Ishikawa (cell line): ENCODE measurements around the gene EIPR1.

ENCODE experiments used
- CEBPB ChIP-seq: IDR thresholded peaks from 2 replicates; pipeline ENCODE4 v1.6.1; 2012
- CREB1 ChIP-seq: IDR thresholded peaks from 2 replicates; pipeline ENCODE4 v1.6.1; 2012; ENCODE audit warnings: low read depth
- EGR1 ChIP-seq: IDR thresholded peaks from 2 replicates; pipeline ENCODE4 v1.6.1; 2012
- EP300 ChIP-seq: IDR thresholded peaks from 2 replicates; pipeline ENCODE4 v1.6.1; 2012; ENCODE audit warnings: borderline replicate concordance
- FOXM1 ChIP-seq: IDR thresholded peaks from 2 replicates; pipeline ENCODE4 v1.6.1; 2012; ENCODE audit warnings: low read depth, borderline replicate concordance
- MAX ChIP-seq: IDR thresholded peaks from 2 replicates; pipeline ENCODE4 v1.6.1; 2012
- NFIC ChIP-seq: IDR thresholded peaks from 2 replicates; pipeline ENCODE4 v1.6.1; 2012
- RAD21 ChIP-seq: IDR thresholded peaks from 2 replicates; pipeline ENCODE4 v1.6.1; 2012; ENCODE audit warnings: low read depth
- REST ChIP-seq: IDR thresholded peaks from 2 replicates; pipeline ENCODE4 v1.6.1; 2012; ENCODE audit warnings: low read depth, mild to moderate bottlenecking
- TAF1 ChIP-seq: IDR thresholded peaks from 2 replicates; pipeline ENCODE4 v1.6.1; 2012; ENCODE audit warnings: low read depth, mild to moderate bottlenecking
- TCF12 ChIP-seq: IDR thresholded peaks from 2 replicates; pipeline ENCODE4 v1.6.1; 2012; ENCODE audit warnings: low read depth
- TEAD4 ChIP-seq: IDR thresholded peaks from 2 replicates; pipeline ENCODE4 v1.6.1; 2012
- USF1 ChIP-seq: IDR thresholded peaks from 2 replicates; pipeline ENCODE4 v1.6.1; 2012
- YY1 ChIP-seq: IDR thresholded peaks from 2 replicates; pipeline ENCODE4 v1.6.1; 2012; ENCODE audit warnings: low read depth
- ZBTB7A ChIP-seq: IDR thresholded peaks from 2 replicates; pipeline ENCODE4 v1.6.1; 2012; ENCODE audit warnings: low read depth

EIPR1 gene

GRCh38 chr2:3179208-3179607, 198.4 kb downstream of the EIPR1 start:
- TF ChIP-seq RAD21 (peak; percentile 49; the same call in 1 of the 2 replicates), YY1 (no peak)

GRCh38 chr2:3178578-3179031, 199.0 kb downstream of the EIPR1 start:
- TF ChIP-seq USF1 = no peak
- no peak for TF ChIP-seq EGR1
- no peak for TF ChIP-seq TEAD4
- TF ChIP-seq EP300 = no peak
- no peak for TF ChIP-seq TCF12

- TF ChIP-seq YY1 (no peak), TAF1 (no peak), CEBPB (no peak), REST (no peak), EGR1 (no peak), TCF12 (no peak), CREB1 (no peak), FOXM1 (no peak), USF1 (no peak), NFIC (no peak), TEAD4 (no peak), RAD21 (no peak), MAX (no peak), EP300 (no peak), ZBTB7A (no peak)
Measured at GRCh38 chr2:3177891-3178577, 199.6 kb downstream of the EIPR1 start.

GRCh38 chr2:3176869-3177255, 200.8 kb downstream of the EIPR1 start:
- no peak for TF ChIP-seq FOXM1

- TF ChIP-seq CREB1 (no peak), REST (no peak), CEBPB (no peak), TAF1 (no peak)
Measured at GRCh38 chr2:3176071-3176868, 201.3 kb downstream of the EIPR1 start.

GRCh38 chr2:3175568-3175955, 202.1 kb downstream of the EIPR1 start:
- no peak for TF ChIP-seq TEAD4
- no peak for TF ChIP-seq NFIC
- TF ChIP-seq YY1 = no peak
- no peak for TF ChIP-seq MAX
- TF ChIP-seq TAF1 = no peak
- no peak for TF ChIP-seq ZBTB7A
- TF ChIP-seq TCF12 = no peak
